Activated CD4-positive, alpha-beta memory T cell treated with anti-CD3 and anti-CD28 coated beads, Interleukin-2, amount 10 ng/mL, durations not matched to agents 7 days and 5 days (primary cell): ENCODE results near the gene DSCAM. TPM values are rescaled to one million over a fixed set of nuclear protein-coding genes. Genes with fewer than 3 reads are reported as not detected.

Experiments
- CTCF ChIA-PET: fragments of 350-600 bp; sonication (Branson Sonifier 250); formaldehyde crosslinking; loops from one replicate; lab custom pipeline; 2021; ENCODE audit warnings: antibody characterized with exemption, inconsistent platforms; lab: Charles Lee
- POLR2A ChIA-PET: fragments of 350-600 bp; sonication (Branson Sonifier 250); formaldehyde crosslinking; loops from one replicate; lab custom pipeline; 2021; ENCODE audit warnings: antibody characterized with exemption; lab: Charles Lee
- DNase-seq: peaks from one replicate; pipeline ENCODE4 v3.0.0-alpha.2; 2020
- H3K27ac Mint-ChIP-seq: one replicate; pipeline ENCODE4 v1.8.0; 2021; ENCODE audit warnings: mild to moderate bottlenecking, mixed read lengths
- H3K27me3 Mint-ChIP-seq: one replicate; pipeline ENCODE4 v1.8.0; 2021; ENCODE audit warnings: mixed read lengths
- H3K36me3 Mint-ChIP-seq: one replicate; pipeline ENCODE4 v1.8.0; 2021; ENCODE audit warnings: low read depth, mixed read lengths
- H3K4me1 Mint-ChIP-seq: one replicate; pipeline ENCODE4 v1.8.0; 2021; ENCODE audit warnings: mixed read lengths
- H3K4me3 Mint-ChIP-seq: one replicate; pipeline ENCODE4 v1.8.0; 2021; ENCODE audit warnings: mild to moderate bottlenecking, mixed read lengths
- H3K9me3 Mint-ChIP-seq: one replicate; pipeline ENCODE4 v1.8.0; 2021; ENCODE audit warnings: mixed read lengths
- total RNA-seq, 2 experiments: library from RNA; stranded (reverse); gene quantifications; one replicate each; pipeline ENCODE4 v1.2.3, GENCODE V29; 2021

The DSCAM gene
- total RNA-seq, 2 experiments from 2014 or later: not detected

- no peak for DNase-seq
- ChIA-PET POLR2A (no interaction called here), CTCF (no interaction called here)
- H3K27ac Mint-ChIP-seq: no peak overlapping the region
- H3K4me3 Mint-ChIP-seq: no peak overlapping the region
- no peaks in the 10 kb centered on the region for H3K36me3 Mint-ChIP-seq
- H3K9me3 Mint-ChIP-seq: peaks cover 11% of the 10 kb centered on the region
- no peaks in the 10 kb centered on the region for H3K27me3 Mint-ChIP-seq
- no peaks in the 10 kb centered on the region for H3K4me1 Mint-ChIP-seq
Observed at GRCh38 chr21:40118527-40118926, 728.4 kb downstream of the DSCAM start.

- CTCF ChIA-PET: no interaction called here
- H3K4me1 Mint-ChIP-seq: no peaks in the 10 kb centered on the region
- POLR2A ChIA-PET: no interaction called here
- no peak for DNase-seq
- H3K27me3 Mint-ChIP-seq: no peaks in the 10 kb centered on the region
- no peak overlapping the region for H3K27ac Mint-ChIP-seq
- H3K36me3 Mint-ChIP-seq: no peaks in the 10 kb centered on the region
- no peak overlapping the region for H3K4me3 Mint-ChIP-seq
- H3K9me3 Mint-ChIP-seq: peaks cover 11% of the 10 kb centered on the region
Observed at GRCh38 chr21:40117236-40117635, 729.7 kb downstream of the DSCAM start.

- Mint-ChIP-seq H3K9me3 (peaks cover 11% of the 10 kb centered on the region), H3K4me3 (no peak overlapping the region), H3K27me3 (no peaks in the 10 kb centered on the region), H3K36me3 (no peaks in the 10 kb centered on the region), H3K4me1 (no peaks in the 10 kb centered on the region), H3K27ac (no peak overlapping the region)
- CTCF ChIA-PET: no interaction called here
- POLR2A ChIA-PET: no interaction called here
- no peak for DNase-seq
Observed at GRCh38 chr21:40115775-40116174, 731.2 kb downstream of the DSCAM start.

GRCh38 chr21:40102682-40103081 is 744.3 kb downstream of the DSCAM start:
- Mint-ChIP-seq H3K4me1 (no peaks in the 10 kb centered on the region), H3K9me3 (peaks cover 34% of the 10 kb centered on the region), H3K4me3 (no peak overlapping the region), H3K27ac (no peak overlapping the region), H3K27me3 (no peaks in the 10 kb centered on the region), H3K36me3 (no peaks in the 10 kb centered on the region)
- ChIA-PET POLR2A (no interaction called here), CTCF (no interaction called here)
- DNase-seq: no peak

GRCh38 chr21:40099809-40100208 is 747.1 kb downstream of the DSCAM start:
- peaks cover 31% of the 10 kb centered on the region for H3K9me3 Mint-ChIP-seq
- H3K36me3 Mint-ChIP-seq: no peaks in the 10 kb centered on the region
- no peaks in the 10 kb centered on the region for H3K27me3 Mint-ChIP-seq
- H3K4me3 Mint-ChIP-seq: no peak overlapping the region
- ChIA-PET POLR2A (no interaction called here), CTCF (no interaction called here)
- no peaks in the 10 kb centered on the region for H3K4me1 Mint-ChIP-seq
- no peak overlapping the region for H3K27ac Mint-ChIP-seq
- DNase-seq: no peak

GRCh38 chr21:40095477-40095876 is 751.5 kb downstream of the DSCAM start:
- Mint-ChIP-seq H3K9me3 (peaks cover 31% of the 10 kb centered on the region), H3K4me3 (no peak overlapping the region), H3K27me3 (no peaks in the 10 kb centered on the region), H3K27ac (no peak overlapping the region), H3K4me1 (no peaks in the 10 kb centered on the region), H3K36me3 (no peaks in the 10 kb centered on the region)
- no peak for DNase-seq
- CTCF ChIA-PET: no interaction called here
- POLR2A ChIA-PET: no interaction called here

- H3K27ac Mint-ChIP-seq: no peak overlapping the region
- no peak overlapping the region for H3K4me3 Mint-ChIP-seq
- H3K27me3 Mint-ChIP-seq: no peaks in the 10 kb centered on the region
- no peaks in the 10 kb centered on the region for H3K4me1 Mint-ChIP-seq
- ChIA-PET POLR2A (no interaction called here), CTCF (no interaction called here)
- peaks cover 29% of the 10 kb centered on the region for H3K9me3 Mint-ChIP-seq
- no peak for DNase-seq
- no peaks in the 10 kb centered on the region for H3K36me3 Mint-ChIP-seq
Observed at GRCh38 chr21:40080385-40080784, 766.6 kb downstream of the DSCAM start.

GRCh38 chr21:40074710-40075109 is 772.2 kb downstream of the DSCAM start:
- ChIA-PET POLR2A (no interaction called here), CTCF (no interaction called here)
- Mint-ChIP-seq H3K27me3 (no peaks in the 10 kb centered on the region), H3K36me3 (no peaks in the 10 kb centered on the region), H3K27ac (no peak overlapping the region), H3K9me3 (peaks cover 18% of the 10 kb centered on the region), H3K4me3 (no peak overlapping the region), H3K4me1 (no peaks in the 10 kb centered on the region)
- no peak for DNase-seq

GRCh38 chr21:40074198-40074597 is 772.8 kb downstream of the DSCAM start:
- Mint-ChIP-seq H3K27me3 (no peaks in the 10 kb centered on the region), H3K27ac (no peak overlapping the region), H3K4me1 (no peaks in the 10 kb centered on the region), H3K9me3 (peaks cover 15% of the 10 kb centered on the region), H3K36me3 (no peaks in the 10 kb centered on the region), H3K4me3 (no peak overlapping the region)
- ChIA-PET POLR2A (no interaction called here), CTCF (no interaction called here)
- DNase-seq: no peak

- no peaks in the 10 kb centered on the region for H3K4me1 Mint-ChIP-seq
- no peak overlapping the region for H3K27ac Mint-ChIP-seq
- H3K36me3 Mint-ChIP-seq: no peaks in the 10 kb centered on the region
- H3K27me3 Mint-ChIP-seq: no peaks in the 10 kb centered on the region
- peaks cover 18% of the 10 kb centered on the region for H3K9me3 Mint-ChIP-seq
- ChIA-PET CTCF (no interaction called here), POLR2A (no interaction called here)
- H3K4me3 Mint-ChIP-seq: no peak overlapping the region
- DNase-seq: no peak
Observed at GRCh38 chr21:40073642-40074041, 773.3 kb downstream of the DSCAM start.

GRCh38 chr21:40070871-40071270 is 776.1 kb downstream of the DSCAM start:
- Mint-ChIP-seq H3K9me3 (peaks cover 26% of the 10 kb centered on the region), H3K4me3 (no peak overlapping the region), H3K4me1 (no peaks in the 10 kb centered on the region), H3K27ac (no peak overlapping the region), H3K27me3 (no peaks in the 10 kb centered on the region), H3K36me3 (no peaks in the 10 kb centered on the region)
- ChIA-PET CTCF (no interaction called here), POLR2A (no interaction called here)
- DNase-seq: no peak

GRCh38 chr21:40067751-40068150 is 779.2 kb downstream of the DSCAM start:
- POLR2A ChIA-PET: no interaction called here
- CTCF ChIA-PET: no interaction called here
- Mint-ChIP-seq H3K27ac (no peak overlapping the region), H3K27me3 (no peaks in the 10 kb centered on the region), H3K9me3 (peaks cover 28% of the 10 kb centered on the region), H3K36me3 (no peaks in the 10 kb centered on the region), H3K4me1 (no peaks in the 10 kb centered on the region), H3K4me3 (no peak overlapping the region)
- DNase-seq: no peak

GRCh38 chr21:40066221-40066620 is 780.7 kb downstream of the DSCAM start:
- Mint-ChIP-seq H3K36me3 (no peaks in the 10 kb centered on the region), H3K4me3 (no peak overlapping the region), H3K27me3 (no peaks in the 10 kb centered on the region), H3K4me1 (no peaks in the 10 kb centered on the region), H3K27ac (no peak overlapping the region), H3K9me3 (peaks cover 25% of the 10 kb centered on the region)
- CTCF ChIA-PET: no interaction called here
- POLR2A ChIA-PET: no interaction called here
- no peak for DNase-seq

GRCh38 chr21:40060083-40060677 is 786.8 kb downstream of the DSCAM start:
- CTCF ChIA-PET: no interaction called here
- POLR2A ChIA-PET: no interaction called here
- Mint-ChIP-seq H3K27ac (no peak overlapping the region), H3K27me3 (no peaks in the 10 kb centered on the region), H3K9me3 (peaks cover 15% of the 10 kb centered on the region), H3K4me1 (no peaks in the 10 kb centered on the region), H3K4me3 (no peak overlapping the region), H3K36me3 (no peaks in the 10 kb centered on the region)
- no peak for DNase-seq
